HG03139 (cell line): Measurements from ENCODE around the gene MIF4GD.
"Not testable (repeated sequence)": the region's sequence is repeated elsewhere in the genome, so short reads cannot be mapped to it uniquely, and the experiment has no call there.

Experiments used
- ATAC-seq: cut with Tn5 transposase; IDR thresholded peaks from one replicate; pipeline ENCODE4 v1.9.1; 2021; ENCODE audit not compliant: unreplicated experiment

Gene MIF4GD, protein sequence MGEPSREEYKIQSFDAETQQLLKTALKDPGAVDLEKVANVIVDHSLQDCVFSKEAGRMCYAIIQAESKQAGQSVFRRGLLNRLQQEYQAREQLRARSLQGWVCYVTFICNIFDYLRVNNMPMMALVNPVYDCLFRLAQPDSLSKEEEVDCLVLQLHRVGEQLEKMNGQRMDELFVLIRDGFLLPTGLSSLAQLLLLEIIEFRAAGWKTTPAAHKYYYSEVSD

GRCh38 chr17:75270966-75271232 lies at the start of gene MIF4GD:
TSS of gene MIF4GD (minus strand) at chr17:75271231. CDS start at chr17:75270195, 1,036 bp downstream.
- ATAC-seq: peak; percentile 13

- peak; percentile 41 for ATAC-seq
Measured at GRCh38 chr17:75319904-75320691, 49.1 kb upstream of the MIF4GD start.

DNA sequence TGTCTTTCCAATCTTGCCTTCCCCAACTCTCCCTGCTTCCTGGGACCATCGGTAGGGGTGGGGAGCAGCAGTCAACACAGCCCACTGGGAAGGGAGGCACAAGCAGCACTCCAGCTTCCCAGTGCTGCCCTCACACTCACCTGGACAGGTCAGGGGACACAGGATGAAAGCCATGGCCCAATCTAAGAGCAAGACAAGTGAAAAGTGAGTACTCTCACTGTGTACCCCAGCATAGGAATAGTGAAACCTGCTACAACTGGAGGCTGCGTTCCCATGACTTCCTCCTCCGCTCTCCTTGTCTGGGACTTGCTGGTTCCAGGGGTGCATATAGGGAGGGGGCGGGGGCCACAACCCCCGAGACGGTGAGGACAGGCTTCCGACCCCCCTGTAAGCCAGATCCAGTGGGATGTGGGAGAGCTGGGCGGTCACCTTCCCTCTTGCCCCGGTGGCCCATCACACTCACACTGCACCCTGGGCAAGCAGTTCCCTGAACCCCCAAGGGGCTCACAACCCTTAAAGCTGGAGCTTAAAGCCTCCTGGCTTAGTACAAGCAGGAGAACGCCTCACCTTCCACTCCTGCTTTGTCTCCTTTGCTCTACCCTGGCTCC lies 47.7 kb upstream of the MIF4GD start:
- no peak for ATAC-seq

DNA sequence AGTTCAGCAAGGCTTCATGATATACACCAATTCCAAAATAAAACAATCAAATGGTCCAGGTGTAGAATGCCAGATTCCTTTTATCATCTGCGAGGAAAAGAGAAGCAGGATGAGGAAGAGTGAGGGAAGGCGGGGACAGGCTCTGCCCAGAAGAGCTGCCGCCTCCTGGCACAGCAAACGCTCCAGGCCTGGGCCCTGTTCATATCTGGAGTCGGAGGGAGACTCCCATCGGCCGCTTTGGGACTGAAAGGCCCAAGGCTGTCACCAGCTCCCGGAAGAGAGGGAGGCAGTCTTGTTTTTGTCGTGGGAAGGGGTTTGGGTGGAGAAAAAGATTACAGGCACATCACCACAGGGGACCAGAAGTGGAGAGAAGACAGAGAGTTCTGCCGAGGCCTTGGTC lies 47.2 kb upstream of the MIF4GD start:
- no peak for ATAC-seq

- no peak for ATAC-seq
Measured at GRCh38 chr17:75317671-75318070, 46.6 kb upstream of the MIF4GD start.

DNA sequence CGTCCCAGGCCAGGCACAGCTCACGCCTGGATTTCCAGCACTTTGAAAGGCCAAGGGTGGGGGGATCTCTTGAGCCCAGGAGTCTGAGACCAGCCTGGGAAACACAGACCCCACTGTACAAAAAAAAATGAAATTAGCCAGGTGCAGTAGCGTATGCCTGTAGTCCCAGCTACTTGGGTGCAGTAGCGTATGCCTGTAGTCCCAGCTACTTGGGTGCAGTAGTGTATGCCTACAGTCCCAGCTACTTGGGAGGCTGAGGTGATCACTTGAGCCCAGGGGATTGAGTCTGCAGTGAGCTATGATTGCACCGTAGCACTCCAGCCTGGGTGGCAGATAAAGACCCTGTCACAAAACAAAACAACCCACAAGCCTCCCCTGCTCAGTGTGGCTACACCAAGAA lies 45.2 kb upstream of the MIF4GD start:
- no peak for ATAC-seq

DNA sequence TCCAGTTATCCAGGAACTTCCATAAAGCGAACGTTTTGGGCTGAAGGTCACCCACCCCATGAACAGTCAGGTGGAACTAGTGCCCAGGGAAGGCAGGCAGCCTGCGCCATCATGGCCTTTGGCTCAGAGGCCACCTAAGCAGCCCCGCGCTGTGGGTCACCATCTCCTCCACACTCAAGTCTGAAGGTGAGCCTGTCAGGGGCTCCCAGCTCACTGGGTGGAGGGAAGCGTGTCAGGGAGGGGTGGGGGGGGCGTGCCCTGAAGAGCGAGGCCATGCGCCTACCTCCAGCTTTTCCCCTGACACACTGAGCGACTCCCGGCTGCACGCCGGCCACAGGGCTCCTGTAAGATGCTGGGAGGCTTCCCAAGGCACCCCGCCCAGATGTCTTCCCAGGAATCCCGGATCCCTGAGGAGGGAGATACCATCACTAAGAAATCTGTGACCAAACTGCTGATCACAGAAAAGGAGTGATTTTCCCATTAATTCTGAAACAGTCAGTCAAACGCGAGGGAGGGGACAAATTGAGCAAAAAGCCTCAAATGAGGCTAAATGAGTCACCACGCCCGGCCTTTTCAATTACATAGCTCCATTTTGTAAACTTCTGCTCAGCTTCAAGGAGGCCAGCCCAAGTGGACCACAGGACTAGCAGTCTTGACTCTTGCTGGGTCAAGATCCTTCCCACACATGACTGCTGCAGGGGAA lies 44.7 kb upstream of the MIF4GD start:
- ATAC-seq: no peak

- ATAC-seq: no peak
Measured at GRCh38 chr17:75313941-75314551, 43.0 kb upstream of the MIF4GD start.

DNA sequence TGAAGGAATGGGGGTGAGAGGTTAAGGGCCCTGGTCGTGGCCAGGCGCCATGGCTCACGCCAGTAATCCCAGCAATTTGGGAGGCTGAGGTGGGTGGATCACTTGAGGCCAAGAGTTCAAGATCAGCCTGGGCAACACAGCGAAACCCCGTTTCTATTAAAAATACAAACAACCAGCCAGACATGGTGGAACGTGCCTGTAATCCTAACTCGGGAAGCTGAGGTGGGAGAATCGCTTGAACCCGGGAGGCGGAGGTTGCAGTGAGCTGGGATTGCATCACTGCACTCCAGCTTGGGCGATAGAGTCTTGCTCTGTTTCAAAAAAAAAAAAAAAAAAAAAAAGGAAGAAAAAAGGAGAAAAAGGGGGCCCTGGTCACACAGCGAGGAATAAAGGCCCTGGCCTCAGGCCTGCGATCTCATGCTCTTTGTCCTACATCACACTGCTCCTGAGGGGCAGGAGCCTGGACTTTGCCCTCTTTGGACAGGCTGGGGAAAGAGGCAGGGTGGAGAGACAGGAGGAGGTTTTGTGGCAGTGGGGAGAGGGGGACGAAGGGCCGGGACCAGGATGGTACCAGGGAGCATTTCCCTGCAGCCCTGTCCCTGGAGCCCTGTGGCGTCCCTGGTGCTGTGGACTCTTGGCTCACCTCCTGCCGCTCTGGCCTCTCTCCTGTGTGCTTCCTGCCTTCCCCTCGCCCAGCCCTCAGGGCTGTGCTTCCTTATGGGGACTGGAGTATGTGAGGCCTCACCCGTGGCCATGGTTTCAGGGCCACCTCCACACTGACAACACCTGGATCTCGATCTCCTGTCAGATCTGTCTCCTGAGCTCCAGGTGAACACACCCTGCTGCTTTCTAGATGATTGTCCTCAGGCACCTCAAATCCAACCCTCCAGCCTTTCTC lies 38.0 kb upstream of the MIF4GD start:
- no peak for ATAC-seq

DNA sequence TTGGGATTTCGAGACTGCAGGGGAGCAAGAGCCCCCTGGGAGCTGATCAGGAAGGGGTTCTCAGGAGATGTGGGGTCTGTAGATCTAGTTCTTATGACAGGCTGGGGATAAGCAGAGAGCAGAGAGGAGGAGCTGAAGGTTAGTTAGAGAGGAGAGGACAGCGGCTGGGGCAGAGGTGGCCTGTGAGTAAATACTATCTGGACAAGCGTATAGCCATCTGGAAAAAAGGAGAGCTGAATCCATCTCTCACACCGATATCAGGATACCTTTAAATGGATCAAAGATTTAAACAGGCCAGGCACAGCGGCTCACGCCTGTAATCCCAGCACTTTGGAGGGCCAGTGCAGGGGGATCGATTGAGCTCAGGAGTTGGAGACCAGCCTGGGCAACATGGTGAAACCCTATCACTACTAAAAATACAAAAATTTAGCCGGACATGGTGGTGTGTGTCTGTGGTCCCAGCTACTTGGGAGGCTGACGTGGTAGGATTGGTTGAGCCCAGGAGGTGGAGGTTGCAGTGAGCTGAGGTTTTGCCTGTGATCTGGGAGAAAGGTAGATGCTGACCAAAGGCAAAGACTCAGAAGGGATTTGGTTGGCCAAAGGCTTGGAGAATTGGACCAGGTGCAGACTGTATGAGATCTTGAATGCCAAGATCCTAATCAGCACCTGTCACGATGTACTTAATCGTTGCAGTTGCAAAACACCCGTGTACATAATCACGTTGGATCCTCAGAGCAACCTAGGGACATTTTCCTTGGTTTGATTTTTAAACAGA lies 37.1 kb upstream of the MIF4GD start:
- no peak for ATAC-seq

GRCh38 chr17:75301502-75302206 lies 30.6 kb upstream of the MIF4GD start:
- ATAC-seq: no peak

DNA sequence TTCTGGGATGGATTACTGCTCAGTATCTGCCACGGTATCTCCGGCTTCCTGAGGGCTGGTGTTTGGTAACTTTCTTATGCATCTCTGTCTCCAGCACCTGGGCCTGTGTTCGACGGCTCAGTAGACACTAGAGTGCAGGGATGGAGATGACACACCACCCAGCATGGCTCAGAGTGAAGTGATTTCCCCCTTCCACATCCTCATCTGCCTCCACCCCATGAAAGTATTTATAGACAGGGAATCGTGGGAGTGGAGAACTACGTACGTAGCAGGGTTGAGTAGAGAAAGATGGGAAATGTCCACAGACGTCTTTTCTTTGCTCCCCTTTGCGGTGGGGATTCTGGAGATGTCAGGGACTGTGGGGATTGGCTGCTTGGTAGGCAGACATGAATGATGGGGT lies 30.0 kb upstream of the MIF4GD start:
- no peak for ATAC-seq

GRCh38 chr17:75300280-75300679 lies 29.2 kb upstream of the MIF4GD start:
- no peak for ATAC-seq

DNA sequence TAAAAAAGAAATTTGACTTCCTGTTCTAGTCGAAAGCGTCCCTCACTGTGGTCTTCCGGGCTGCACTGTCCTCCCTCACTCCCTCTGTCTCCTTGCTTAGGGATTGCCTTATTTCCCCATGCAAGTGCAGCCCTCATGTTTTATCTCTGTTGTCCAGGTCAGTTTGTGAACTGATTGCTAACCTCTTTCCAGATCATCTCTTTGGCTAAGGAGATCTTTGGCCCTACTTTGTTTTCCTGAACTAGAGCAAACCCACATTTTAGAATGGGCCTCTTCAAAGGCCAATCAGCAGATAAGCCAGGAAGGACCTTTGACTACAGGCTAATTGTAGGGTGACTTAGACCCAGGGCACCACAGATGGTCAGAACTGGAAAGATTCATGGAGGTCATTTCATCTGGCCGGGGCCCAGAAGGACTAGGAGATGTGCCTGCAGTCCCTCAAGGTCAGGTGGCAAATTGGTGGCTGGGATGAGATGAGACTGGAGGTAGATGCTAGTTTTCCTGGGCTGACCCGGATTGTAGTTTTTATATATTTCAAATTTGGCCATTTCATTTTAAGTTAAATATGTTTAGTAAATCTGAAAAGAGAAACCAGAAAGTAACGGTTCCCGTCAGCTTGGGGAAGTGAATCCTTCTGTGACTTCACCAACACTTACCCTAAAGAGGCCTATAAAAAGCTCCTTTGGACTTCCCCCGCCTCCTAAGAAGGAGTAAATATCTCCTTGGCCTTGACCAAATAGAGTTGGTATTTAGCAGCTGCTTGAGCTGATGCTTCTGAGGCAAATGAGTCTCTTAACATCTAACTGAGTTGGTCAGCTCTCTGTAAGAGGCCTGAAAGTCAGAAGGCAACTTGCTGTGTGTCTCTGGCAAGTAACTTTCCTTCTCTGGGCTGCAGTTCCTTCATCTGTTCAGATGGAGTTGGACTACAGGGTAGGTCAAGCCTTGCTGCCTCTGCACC lies 24.4 kb upstream of the MIF4GD start:
- peak; percentile 45 for ATAC-seq

GRCh38 chr17:75292810-75293448 lies 21.9 kb upstream of the MIF4GD start:
- ATAC-seq: not testable (repeated sequence)

GRCh38 chr17:75289832-75290337 lies 18.9 kb upstream of the MIF4GD start:
- peak; percentile 10 for ATAC-seq
